Tibial nerve (tissue), 4 donors: ENCODE measurements around the gene CYP3A5. TPM values are rescaled to one million over a fixed set of nuclear protein-coding genes. Genes with fewer than 3 reads are reported as not detected.

ENCODE experiments used
- DNase-seq, 2 donors: peaks; one replicate each; pipeline ENCODE4 v3.0.0-alpha.2; 2019; ENCODE audit warnings: low spot score in 2 of 2
- H3K27ac ChIP-seq, 4 donors: fragments of 200-600 bp; sonication (generic) in 3 of 4; one replicate each; pipeline ENCODE4 v1.5.1; 2017 to 2019; ENCODE audit warnings: mild to moderate bottlenecking in 1 of 4
- H3K27me3 ChIP-seq, 2 donors: fragments of 200-600 bp; sonication (generic) in 1 of 2; one replicate each; pipeline versions ENCODE4 v1.5.1 to v1.6.0; 2017 to 2019
- H3K36me3 ChIP-seq, 3 donors: fragments of 200-600 bp; sonication (generic); one replicate each; pipeline ENCODE4 v1.5.1; 2018 to 2019
- H3K4me1 ChIP-seq, 4 donors: fragments of 200-600 bp; sonication (generic) in 3 of 4; one replicate each; pipeline ENCODE4 v1.5.1; 2017 to 2019
- H3K4me3 ChIP-seq, 4 donors: fragments of 200-600 bp; sonication (generic) in 3 of 4; one replicate each; pipeline ENCODE4 v1.5.1; 2017 to 2019; ENCODE audit warnings: mild to moderate bottlenecking in 1 of 4, moderate library complexity in 1 of 4
- H3K9me3 ChIP-seq, 4 donors: fragments of 200-600 bp; sonication (generic) in 3 of 4; one replicate each; pipeline ENCODE4 v1.5.1; 2017 to 2019
- EP300 ChIP-seq, 2 donors: sonication (generic); formaldehyde crosslinking; IDR thresholded peaks; one replicate each; pipeline ENCODE4 v1.6.1; 2017; ENCODE audit warnings: antibody characterized with exemption in 2 of 2, mild to moderate bottlenecking in 1 of 2
- POLR2A ChIP-seq, 2 donors: fragments of 450-650 bp; IDR thresholded peaks; one replicate each; pipeline ENCODE4 v1.6.1; 2017; ENCODE audit warnings: antibody characterized with exemption in 2 of 2, mild to moderate bottlenecking in 2 of 2, moderate library complexity in 2 of 2
- WGBS, 2 donors: methylation state at CpG; one replicate each; pipeline ENCODE4 v1.1.5; 2018; 5-methylcytosine and 5-hydroxymethylcytosine counted together
- total RNA-seq, 4 donors: library from RNA; depleted of rRNA; stranded (reverse); fragments of >200 nt; gene quantifications; one replicate each; pipeline ENCODE4 v1.1.0, GENCODE V29; 2016
- TF ChIP-seq, protein P1 (sequence below), 5 experiments: fragments of 200-600 bp in 3 of 5; fragments of 450-650 bp in 2 of 5; sonication (generic) in 3 of 5; IDR thresholded peaks; one replicate each; pipeline ENCODE4 v1.5.1; 2016 to 2019; ENCODE audit warnings: antibody characterized with exemption in 5 of 5, mild to moderate bottlenecking in 3 of 5, moderate library complexity in 2 of 5

CYP3A5 gene
- total RNA-seq, 4 donors from 2014 or later: 2.4 to 42.9 (median 10.7) TPM

DNA sequence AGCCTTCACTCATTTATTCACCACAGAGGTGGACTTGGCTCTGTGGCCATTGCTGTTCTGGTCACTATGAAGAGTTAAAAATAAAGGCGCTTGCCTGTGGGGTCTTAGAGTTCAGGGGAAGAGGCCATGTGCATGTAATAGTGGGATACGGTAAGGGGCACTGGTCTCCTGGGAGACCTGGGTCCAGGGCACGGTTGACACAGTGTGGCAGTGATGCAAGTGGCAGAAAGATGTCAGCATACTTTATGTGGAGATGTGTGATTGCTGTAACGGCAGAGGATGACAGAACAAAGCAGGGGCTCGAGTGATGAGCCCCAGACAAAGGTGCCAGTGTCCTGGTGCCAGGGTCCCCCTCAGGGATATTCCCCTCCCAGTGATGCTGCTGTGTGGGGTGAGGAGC is 54.5 kb downstream of the CYP3A5 start:
- no peak for DNase-seq
- Histone ChIP-seq H3K4me3 (no peak overlapping the region), H3K9me3 (no peaks in the 10 kb centered on the region), H3K4me1 (no peaks in the 10 kb centered on the region), H3K27me3 (no peaks in the 10 kb centered on the region), H3K27ac (no peak overlapping the region), H3K36me3 (peaks cover 0 to 100% (median 20%) of the 10 kb centered on the region in 3 donors)
- TF ChIP-seq, protein P1, sequence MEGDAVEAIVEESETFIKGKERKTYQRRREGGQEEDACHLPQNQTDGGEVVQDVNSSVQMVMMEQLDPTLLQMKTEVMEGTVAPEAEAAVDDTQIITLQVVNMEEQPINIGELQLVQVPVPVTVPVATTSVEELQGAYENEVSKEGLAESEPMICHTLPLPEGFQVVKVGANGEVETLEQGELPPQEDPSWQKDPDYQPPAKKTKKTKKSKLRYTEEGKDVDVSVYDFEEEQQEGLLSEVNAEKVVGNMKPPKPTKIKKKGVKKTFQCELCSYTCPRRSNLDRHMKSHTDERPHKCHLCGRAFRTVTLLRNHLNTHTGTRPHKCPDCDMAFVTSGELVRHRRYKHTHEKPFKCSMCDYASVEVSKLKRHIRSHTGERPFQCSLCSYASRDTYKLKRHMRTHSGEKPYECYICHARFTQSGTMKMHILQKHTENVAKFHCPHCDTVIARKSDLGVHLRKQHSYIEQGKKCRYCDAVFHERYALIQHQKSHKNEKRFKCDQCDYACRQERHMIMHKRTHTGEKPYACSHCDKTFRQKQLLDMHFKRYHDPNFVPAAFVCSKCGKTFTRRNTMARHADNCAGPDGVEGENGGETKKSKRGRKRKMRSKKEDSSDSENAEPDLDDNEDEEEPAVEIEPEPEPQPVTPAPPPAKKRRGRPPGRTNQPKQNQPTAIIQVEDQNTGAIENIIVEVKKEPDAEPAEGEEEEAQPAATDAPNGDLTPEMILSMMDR (IDR thresholded peaks at IDR 0.05): no peak
- TF ChIP-seq POLR2A (IDR thresholded peaks at IDR 0.05) (no peak), EP300 (IDR thresholded peaks at IDR 0.05) (no peak)
- 57 to 67% methylated on average over 5 of the region's 5 CpGs for WGBS, 2 donors

DNA sequence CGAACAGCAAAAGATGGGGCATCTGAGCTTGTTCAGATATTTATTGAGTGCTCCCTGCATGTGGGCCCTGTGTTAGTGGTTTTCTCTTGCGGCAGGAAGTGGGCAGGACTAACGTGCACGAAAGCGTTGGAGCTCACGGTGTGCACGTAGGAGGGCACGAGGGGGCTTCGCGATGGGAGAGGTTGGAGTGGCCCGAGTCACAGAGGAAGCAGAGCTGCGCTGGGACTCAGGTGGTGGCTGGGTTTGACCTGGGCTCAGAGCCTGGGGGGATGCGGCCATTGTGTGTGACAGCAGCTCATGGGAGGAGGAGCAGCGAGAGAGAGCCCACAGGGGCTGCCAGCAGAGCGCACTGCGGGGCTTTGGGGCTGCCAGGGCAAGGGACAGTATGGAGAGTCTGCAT is 55.3 kb downstream of the CYP3A5 start:
- DNase-seq: no peak
- no peak overlapping the region for H3K27ac ChIP-seq
- H3K4me3 ChIP-seq: no peak overlapping the region
- H3K4me1 ChIP-seq: no peaks in the 10 kb centered on the region
- no peaks in the 10 kb centered on the region for H3K9me3 ChIP-seq
- TF ChIP-seq POLR2A (IDR thresholded peaks at IDR 0.05): no peak
- TF ChIP-seq, protein P1 (IDR thresholded peaks at IDR 0.05): no peak
- TF ChIP-seq EP300 (IDR thresholded peaks at IDR 0.05): no peak
- H3K27me3 ChIP-seq: no peaks in the 10 kb centered on the region
- peaks cover 3 to 100% (median 15%) of the 10 kb centered on the region in 3 donors for H3K36me3 ChIP-seq
- 85 to 91% methylated on average over 16 of the region's 16 CpGs for WGBS, 2 donors

DNA sequence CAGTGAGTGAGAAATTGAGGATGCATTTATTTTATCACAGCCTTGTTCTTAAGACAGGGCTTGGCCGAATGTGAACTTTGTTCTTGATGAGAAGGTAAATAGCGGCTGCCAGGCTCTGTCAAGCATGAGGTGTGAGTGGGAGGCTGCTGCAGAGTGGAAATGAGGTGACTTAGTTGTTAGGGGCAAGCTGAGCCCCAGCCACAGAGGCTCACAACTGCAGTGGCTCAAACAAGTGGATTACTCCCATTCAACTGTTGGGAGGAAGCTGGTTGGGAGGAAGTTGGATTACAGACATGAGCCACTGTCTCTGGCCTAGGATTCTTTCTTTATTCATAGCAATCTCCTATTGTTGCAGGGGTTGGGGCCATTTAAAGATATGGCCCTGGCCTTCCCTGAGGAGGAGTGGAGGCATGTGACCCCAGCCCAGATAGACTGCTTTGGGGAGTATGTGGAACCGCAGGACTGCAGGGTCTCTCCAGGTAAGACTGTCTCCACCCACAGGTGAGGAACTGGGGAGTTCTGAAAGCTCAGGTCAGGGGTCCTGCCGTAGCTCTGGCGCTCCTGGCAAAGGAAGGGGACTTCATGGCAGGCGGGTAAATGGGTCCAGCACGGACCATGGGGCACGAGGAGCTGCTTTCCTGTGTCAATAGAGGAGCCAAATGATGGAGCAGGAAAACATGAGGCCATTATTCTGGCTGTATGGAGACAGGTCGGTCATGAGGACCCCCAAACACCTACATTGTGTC is 55.9 kb downstream of the CYP3A5 start:
- Histone ChIP-seq H3K36me3 (peaks cover 3 to 100% (median 15%) of the 10 kb centered on the region in 3 donors), H3K27ac (no peak overlapping the region), H3K27me3 (no peaks in the 10 kb centered on the region), H3K4me3 (no peak overlapping the region), H3K4me1 (peaks cover 0 to 1% (median 0%) of the 10 kb centered on the region in 4 donors), H3K9me3 (no peaks in the 10 kb centered on the region)
- WGBS, 2 donors: 86 to 91% methylated on average over 9 of the region's 9 CpGs
- DNase-seq: no peak
- no peak for TF ChIP-seq POLR2A (IDR thresholded peaks at IDR 0.05)
- TF ChIP-seq, protein P1 (IDR thresholded peaks at IDR 0.05): no peak

DNA sequence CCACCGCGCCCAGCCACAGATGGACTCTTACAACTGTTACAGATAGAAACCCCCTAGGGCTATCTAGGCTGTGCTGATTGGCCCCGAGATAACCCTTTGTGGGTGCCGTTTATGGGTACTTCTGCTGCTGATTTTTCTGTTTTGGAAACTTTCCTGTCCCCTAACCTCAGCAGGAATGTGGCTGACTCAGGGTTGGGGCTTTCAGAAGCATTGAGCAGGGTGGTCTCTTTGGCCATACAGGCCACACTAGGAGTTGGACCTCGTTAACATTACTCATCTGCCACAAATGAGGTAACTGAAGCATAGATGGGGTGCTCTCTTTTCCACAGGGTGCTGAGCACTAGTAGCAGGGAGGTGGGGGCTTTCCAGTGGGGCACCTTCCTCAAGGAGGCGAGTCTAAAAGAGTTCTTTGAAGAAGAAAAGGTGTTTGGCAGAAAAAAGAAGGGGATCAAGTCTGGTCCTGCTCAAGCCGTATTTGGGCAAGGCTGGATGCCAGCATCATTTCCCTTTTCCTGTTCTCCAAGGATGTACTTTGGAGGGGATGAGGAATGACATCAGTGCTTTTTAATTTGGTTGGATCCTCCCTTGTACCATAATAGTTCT is 56.6 kb downstream of the CYP3A5 start:
- 90% methylated on average over 7 of the region's 7 CpGs for WGBS, 2 donors
- Histone ChIP-seq H3K27ac (no peak overlapping the region), H3K36me3 (peaks cover 3 to 99% (median 15%) of the 10 kb centered on the region in 3 donors), H3K4me3 (no peak overlapping the region), H3K4me1 (peaks cover 0 to 8% (median 0%) of the 10 kb centered on the region in 4 donors), H3K27me3 (no peaks in the 10 kb centered on the region), H3K9me3 (no peaks in the 10 kb centered on the region)
- no peak for DNase-seq
- TF ChIP-seq POLR2A (IDR thresholded peaks at IDR 0.05) (no peak), EP300 (IDR thresholded peaks at IDR 0.05) (no peak)
- TF ChIP-seq, protein P1 (IDR thresholded peaks at IDR 0.05): no peak

DNA sequence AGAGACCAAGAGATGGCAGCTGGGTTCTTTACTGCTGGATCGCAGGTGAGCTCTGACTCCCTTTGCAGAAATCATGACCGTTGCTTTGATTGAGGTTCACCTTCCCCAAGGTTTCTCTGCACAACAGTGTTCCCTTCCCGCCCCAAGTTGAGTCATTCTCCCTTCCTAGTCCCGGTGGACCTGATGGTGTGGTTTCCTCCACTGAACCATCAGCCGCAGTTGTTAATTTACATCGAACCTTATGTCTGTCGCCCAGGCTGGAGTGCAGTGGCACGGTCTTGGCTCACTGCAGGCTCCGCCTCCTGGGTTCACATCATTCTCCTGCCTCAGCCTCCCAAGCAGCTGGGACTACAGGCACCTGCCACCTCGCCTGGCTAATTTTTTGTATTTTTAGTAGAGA is 57.2 kb downstream of the CYP3A5 start:
- Histone ChIP-seq H3K27me3 (no peaks in the 10 kb centered on the region), H3K4me1 (peaks cover 0 to 14% (median 5%) of the 10 kb centered on the region in 4 donors), H3K27ac (no peak overlapping the region), H3K4me3 (no peak overlapping the region), H3K36me3 (peaks cover 3 to 93% (median 15%) of the 10 kb centered on the region in 3 donors), H3K9me3 (no peaks in the 10 kb centered on the region)
- DNase-seq: no peak
- no peak for TF ChIP-seq POLR2A (IDR thresholded peaks at IDR 0.05)
- no peak for TF ChIP-seq EP300 (IDR thresholded peaks at IDR 0.05)
- TF ChIP-seq, protein P1 (IDR thresholded peaks at IDR 0.05): no peak
- 88 to 93% methylated on average over 10 of the region's 10 CpGs for WGBS, 2 donors
